Glutamatergic neuron (in vitro differentiated cells): ENCODE data around the gene HSPA5. TPM values are rescaled to one million over a fixed set of nuclear protein-coding genes. Genes with fewer than 3 reads are reported as not detected.

Experiments
- DNase-seq: peaks from one replicate; pipeline ENCODE4 v3.0.0; 2022
- H3K27ac Mint-ChIP-seq: one replicate; pipeline ENCODE4 v1.8.0; 2020; ENCODE audit warnings: mild to moderate bottlenecking, mixed read lengths, inconsistent platforms; ENCODE audit not compliant: unreplicated experiment
- H3K27me3 Mint-ChIP-seq: one replicate; pipeline ENCODE4 v1.8.0; 2020; ENCODE audit warnings: mild to moderate bottlenecking, moderate library complexity, mixed read lengths, inconsistent platforms; ENCODE audit not compliant: unreplicated experiment
- H3K36me3 Mint-ChIP-seq: one replicate; pipeline ENCODE4 v1.8.0; 2020; ENCODE audit warnings: mild to moderate bottlenecking, mixed read lengths, inconsistent platforms; ENCODE audit not compliant: unreplicated experiment
- H3K4me1 Mint-ChIP-seq: one replicate; pipeline ENCODE4 v1.8.0; 2020; ENCODE audit warnings: mild to moderate bottlenecking, low read depth, mixed read lengths, inconsistent platforms; ENCODE audit not compliant: unreplicated experiment
- H3K4me3 Mint-ChIP-seq: one replicate; pipeline ENCODE4 v1.8.0; 2020; ENCODE audit warnings: mild to moderate bottlenecking, mixed read lengths, inconsistent platforms; ENCODE audit not compliant: unreplicated experiment
- H3K9me3 Mint-ChIP-seq: one replicate; pipeline ENCODE4 v1.8.0; 2020; ENCODE audit warnings: mild to moderate bottlenecking, moderate library complexity, mixed read lengths, inconsistent platforms; ENCODE audit not compliant: unreplicated experiment
- total RNA-seq: library from RNA; stranded (reverse); fragmentation: NEBNext Ultra II Directional; extraction: Animal tissue kit (Norgen Biotek cat#: 25700); gene quantifications from one replicate; pipeline ENCODE4 v1.2.1, GENCODE V29; 2021; ENCODE audit not compliant: unreplicated experiment
- TF ChIP-seq, protein P1 (sequence below): fragments of 200-600 bp; sonication (generic); IDR thresholded peaks from one replicate; pipeline ENCODE4 v1.5.0; 2021; ENCODE audit not compliant: partially characterized antibody, unreplicated experiment

HSPA5 gene
- total RNA-seq, 1 donor from 2014 or later, result 126 TPM

DNA sequence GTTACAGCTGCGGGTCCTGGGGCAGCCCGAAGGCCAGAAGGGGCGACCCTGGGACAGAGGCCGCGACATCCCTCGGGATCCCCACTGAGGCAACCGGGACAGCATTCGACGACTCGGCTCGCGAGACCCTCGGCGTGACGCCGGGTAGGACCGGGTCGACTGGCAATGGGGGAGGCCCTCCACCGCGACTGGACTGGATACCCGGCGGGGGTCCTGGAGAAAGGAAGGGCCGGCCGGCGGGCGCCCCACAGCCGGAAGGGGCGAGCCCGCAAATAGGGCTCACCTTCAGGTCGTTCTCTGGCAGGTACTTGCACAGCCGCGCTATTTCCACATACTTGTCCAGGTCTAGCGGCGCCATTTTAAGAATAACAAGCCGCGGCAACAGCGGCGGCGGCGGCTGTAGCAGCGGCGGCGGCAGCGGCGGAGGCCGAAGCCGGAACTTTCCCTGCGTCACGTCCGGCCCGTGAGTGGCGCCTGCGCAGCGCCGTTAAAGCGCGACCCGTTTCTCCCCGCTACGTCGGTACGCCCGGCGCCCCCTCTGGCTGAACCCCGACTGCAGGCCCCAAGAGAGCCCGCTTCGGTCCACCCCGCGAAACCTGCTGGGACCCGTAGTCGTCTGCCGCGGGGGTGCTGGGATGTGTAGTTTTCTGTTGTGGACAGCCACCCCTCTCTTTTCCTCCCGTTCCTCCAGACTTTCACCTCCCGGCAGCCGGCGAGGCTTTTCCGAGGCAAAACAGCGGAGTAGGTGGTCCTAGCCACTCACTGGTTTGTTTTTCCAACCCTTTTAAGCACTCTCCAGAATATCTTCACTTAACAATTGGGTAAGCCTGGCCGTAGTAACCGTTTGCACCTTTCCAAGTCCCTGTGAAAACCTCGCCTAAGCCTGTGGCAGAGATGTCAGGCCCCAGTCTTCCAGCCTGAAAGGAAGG is 51.5 kb downstream of the HSPA5 start, which contains the start of gene PPP6C:
Gene PPP6C, minus strand, starts transcription at position 443 of the 929 bp plus-strand sequence. Its CDS starts 85 bp downstream, at position 358.
- peaks cover 2% of the 10 kb centered on the region for H3K4me1 Mint-ChIP-seq
- DNase-seq, result peak; percentile 98
- peaks cover 3% of the 10 kb centered on the region for H3K27me3 Mint-ChIP-seq

DNA sequence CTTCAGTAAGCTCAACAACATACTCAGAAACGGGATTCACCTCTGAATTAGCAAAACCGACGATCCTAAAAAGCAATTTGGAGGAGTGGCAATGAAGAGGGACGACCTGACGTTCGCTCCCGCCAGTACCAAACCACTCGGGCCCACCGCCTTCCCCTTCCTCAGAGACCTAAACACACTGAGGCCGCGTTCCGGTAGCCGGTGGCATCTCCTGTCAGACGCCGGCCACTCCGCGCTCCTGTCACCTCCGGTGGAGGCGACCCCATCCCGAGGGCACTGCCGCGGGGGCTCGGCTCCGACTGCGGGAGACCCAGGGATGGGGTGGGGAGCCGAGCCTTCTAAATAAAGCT is 52.2 kb downstream of the HSPA5 start:
- peaks cover 2% of the 10 kb centered on the region for H3K4me1 Mint-ChIP-seq
- peak; percentile 46 for DNase-seq
- peaks cover 3% of the 10 kb centered on the region for H3K27me3 Mint-ChIP-seq
- H3K36me3 Mint-ChIP-seq, result no peaks in the 10 kb centered on the region
- TF ChIP-seq, protein P1, sequence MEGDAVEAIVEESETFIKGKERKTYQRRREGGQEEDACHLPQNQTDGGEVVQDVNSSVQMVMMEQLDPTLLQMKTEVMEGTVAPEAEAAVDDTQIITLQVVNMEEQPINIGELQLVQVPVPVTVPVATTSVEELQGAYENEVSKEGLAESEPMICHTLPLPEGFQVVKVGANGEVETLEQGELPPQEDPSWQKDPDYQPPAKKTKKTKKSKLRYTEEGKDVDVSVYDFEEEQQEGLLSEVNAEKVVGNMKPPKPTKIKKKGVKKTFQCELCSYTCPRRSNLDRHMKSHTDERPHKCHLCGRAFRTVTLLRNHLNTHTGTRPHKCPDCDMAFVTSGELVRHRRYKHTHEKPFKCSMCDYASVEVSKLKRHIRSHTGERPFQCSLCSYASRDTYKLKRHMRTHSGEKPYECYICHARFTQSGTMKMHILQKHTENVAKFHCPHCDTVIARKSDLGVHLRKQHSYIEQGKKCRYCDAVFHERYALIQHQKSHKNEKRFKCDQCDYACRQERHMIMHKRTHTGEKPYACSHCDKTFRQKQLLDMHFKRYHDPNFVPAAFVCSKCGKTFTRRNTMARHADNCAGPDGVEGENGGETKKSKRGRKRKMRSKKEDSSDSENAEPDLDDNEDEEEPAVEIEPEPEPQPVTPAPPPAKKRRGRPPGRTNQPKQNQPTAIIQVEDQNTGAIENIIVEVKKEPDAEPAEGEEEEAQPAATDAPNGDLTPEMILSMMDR, result no peak
- H3K9me3 Mint-ChIP-seq, result peaks cover 6% of the 10 kb centered on the region
- H3K4me3 Mint-ChIP-seq, result peak overlapping the region; percentile 97
- H3K27ac Mint-ChIP-seq, result no peak overlapping the region

More for the DNA sequence above, 51.5 kb downstream of the HSPA5 start, which contains the start of gene PPP6C:
- no peaks in the 10 kb centered on the region for H3K36me3 Mint-ChIP-seq
- H3K9me3 Mint-ChIP-seq, result peaks cover 6% of the 10 kb centered on the region
- TF ChIP-seq, protein P1, result peak; percentile 37
- H3K4me3 Mint-ChIP-seq, result peak within 1 kb of the TSS; percentile 97
- peak within 1 kb of the TSS; percentile 97 for H3K27ac Mint-ChIP-seq

Other genes starting within 250 kb of the HSPA5 start
- 13.7 TPM for gene SCAI, start 97.8 kb downstream of the HSPA5 start, total RNA-seq
- gene PPP6C, start 51.5 kb downstream of the HSPA5 start, total RNA-seq, result 49.1 TPM
- 11.3 TPM for gene RABEPK, start 40.8 kb downstream of the HSPA5 start, total RNA-seq
- gene GAPVD1, start 20.5 kb upstream of the HSPA5 start, total RNA-seq, result 59.2 TPM